Dermis blood vessel endothelial cell (primary cell): ENCODE measurements around the gene RRAD. TPM values are rescaled to one million over a fixed set of nuclear protein-coding genes. Genes with fewer than 3 reads are reported as not detected.

ENCODE experiments used
- DNase-seq: peaks from one replicate; pipeline ENCODE4 v3.0.0; 2010
- total RNA-seq: library from RNA; depleted of rRNA; stranded (reverse); fragments of >200 nt; gene quantifications from 2 replicates; pipeline ENCODE4 v1.2.3, GENCODE V29; 2014

RRAD gene
- total RNA-seq, 1 donor from 2014 or later: 1.9 TPM

- peak; percentile 97 for DNase-seq
Measured at GRCh38 chr16:66872943-66873684, 52.2 kb downstream of the RRAD start.

- no peak for DNase-seq
Measured at GRCh38 chr16:66872559-66872942, 52.8 kb downstream of the RRAD start.

GRCh38 chr16:66871840-66872239 is 53.5 kb downstream of the RRAD start:
- DNase-seq: no peak

Other genes with a start within 250 kb of the RRAD start
- gene CMTM4, start 228.8 kb downstream of the RRAD start, total RNA-seq: 8.8 and 11.6 TPM in 2 replicates
- gene DYNC1LI2, start 173.9 kb downstream of the RRAD start, total RNA-seq: 112 and 219 TPM in 2 replicates
- 0.17 TPM in 1 of 2 replicates, not detected in the other for gene TERB1, start 124.0 kb downstream of the RRAD start, total RNA-seq
- 48.8 and 68.7 TPM in 2 replicates for gene NAE1, start 94.6 kb downstream of the RRAD start, total RNA-seq
- gene CA7, start 81.1 kb downstream of the RRAD start, total RNA-seq: not detected in 2 replicates
- 12.4 and 15.5 TPM in 2 replicates for gene PDP2, start 45.0 kb downstream of the RRAD start, total RNA-seq
- 0.65 and 1.2 TPM in 2 replicates for gene CDH16, start 6.7 kb downstream of the RRAD start, total RNA-seq
- gene CIAO2B, start 8.9 kb upstream of the RRAD start, total RNA-seq: 117 and 188 TPM in 2 replicates
- gene CES2, start 10.0 kb upstream of the RRAD start, total RNA-seq: 14.1 and 21.2 TPM in 2 replicates
- not detected in 2 replicates for gene CES3, start 35.7 kb upstream of the RRAD start, total RNA-seq
- 1.4 and 1.7 TPM in 2 replicates for gene CES4A, start 63.1 kb upstream of the RRAD start, total RNA-seq
- gene CBFB, start 103.6 kb upstream of the RRAD start, total RNA-seq: 96.5 and 124 TPM in 2 replicates
- 14.8 and 22.3 TPM in 2 replicates for gene PHAF1, start 184.4 kb upstream of the RRAD start, total RNA-seq
- 3.5 and 5.3 TPM in 2 replicates for gene B3GNT9, start 225.5 kb upstream of the RRAD start, total RNA-seq
- gene TRADD, start 234.4 kb upstream of the RRAD start, total RNA-seq: 18.2 and 26.5 TPM in 2 replicates
- 7.8 and 9.0 TPM in 2 replicates for gene FBXL8, start 234.4 kb upstream of the RRAD start, total RNA-seq
- 0.65 and 2.0 TPM in 2 replicates for gene HSF4, start 239.2 kb upstream of the RRAD start, total RNA-seq
- gene NOL3, start 245.0 kb upstream of the RRAD start, total RNA-seq: 8.6 and 8.8 TPM in 2 replicates